ENCODE measurements around the gene RIPPLY2.

RIPPLY2 gene

DNA sequence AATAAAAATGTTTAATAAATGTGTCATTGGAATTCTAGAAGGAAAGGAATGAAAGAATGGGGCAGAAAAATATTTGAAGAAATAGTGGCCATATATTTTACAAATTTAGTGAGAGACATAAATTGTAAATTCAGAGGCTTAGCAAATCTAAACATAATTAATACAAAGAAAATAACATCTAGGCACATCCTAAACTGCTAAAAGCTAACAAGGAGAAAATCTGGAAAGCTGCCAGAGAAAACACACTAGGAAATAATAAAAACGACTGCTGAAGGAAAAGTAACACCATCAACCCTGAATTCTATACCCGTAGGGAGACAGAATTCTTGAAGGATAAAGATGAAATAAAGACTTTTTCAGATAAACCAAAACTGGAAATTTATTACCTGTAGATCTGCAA is 30.1 kb downstream of the RIPPLY2 start:
- TF ChIP-seq, protein P1, sequence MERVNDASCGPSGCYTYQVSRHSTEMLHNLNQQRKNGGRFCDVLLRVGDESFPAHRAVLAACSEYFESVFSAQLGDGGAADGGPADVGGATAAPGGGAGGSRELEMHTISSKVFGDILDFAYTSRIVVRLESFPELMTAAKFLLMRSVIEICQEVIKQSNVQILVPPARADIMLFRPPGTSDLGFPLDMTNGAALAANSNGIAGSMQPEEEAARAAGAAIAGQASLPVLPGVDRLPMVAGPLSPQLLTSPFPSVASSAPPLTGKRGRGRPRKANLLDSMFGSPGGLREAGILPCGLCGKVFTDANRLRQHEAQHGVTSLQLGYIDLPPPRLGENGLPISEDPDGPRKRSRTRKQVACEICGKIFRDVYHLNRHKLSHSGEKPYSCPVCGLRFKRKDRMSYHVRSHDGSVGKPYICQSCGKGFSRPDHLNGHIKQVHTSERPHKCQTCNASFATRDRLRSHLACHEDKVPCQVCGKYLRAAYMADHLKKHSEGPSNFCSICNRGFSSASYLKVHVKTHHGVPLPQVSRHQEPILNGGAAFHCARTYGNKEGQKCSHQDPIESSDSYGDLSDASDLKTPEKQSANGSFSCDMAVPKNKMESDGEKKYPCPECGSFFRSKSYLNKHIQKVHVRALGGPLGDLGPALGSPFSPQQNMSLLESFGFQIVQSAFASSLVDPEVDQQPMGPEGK (CRISPR knock-in tag; IDR thresholded peaks at IDR 0.05; ENCODE audit: borderline replicate concordance), result no peak
- TF ChIP-seq GLIS3 (CRISPR knock-in tag; IDR thresholded peaks at IDR 0.05) (no peak), CSDC2 (CRISPR knock-in tag; IDR thresholded peaks at IDR 0.05) (no peak), ESRRG (CRISPR knock-in tag; IDR thresholded peaks at IDR 0.05) (no peak), ZNF70 (CRISPR knock-in tag; IDR thresholded peaks at IDR 0.05) (no peak), ZC3H10 (CRISPR knock-in tag; IDR thresholded peaks at IDR 0.05) (no peak), SNAI2 (CRISPR knock-in tag; IDR thresholded peaks at IDR 0.05) (no peak), TOX (CRISPR knock-in tag; IDR thresholded peaks at IDR 0.05; ENCODE audit: borderline replicate concordance) (no peak), PPARA (CRISPR knock-in tag; IDR thresholded peaks at IDR 0.05; ENCODE audit: borderline replicate concordance) (no peak), OSR1 (CRISPR knock-in tag; IDR thresholded peaks at IDR 0.05) (no peak), ZNF565 (CRISPR knock-in tag; conservative IDR thresholded peaks at IDR 0.05; ENCODE audit: low read depth) (no peak), ZFP30 (CRISPR knock-in tag; IDR thresholded peaks at IDR 0.05) (no peak), RARB (CRISPR knock-in tag; IDR thresholded peaks at IDR 0.05) (no peak), ZFP3 (CRISPR knock-in tag; IDR thresholded peaks at IDR 0.05) (no peak), ISL1 (CRISPR knock-in tag; IDR thresholded peaks at IDR 0.05) (no peak)
- TF ChIP-seq, protein P2, sequence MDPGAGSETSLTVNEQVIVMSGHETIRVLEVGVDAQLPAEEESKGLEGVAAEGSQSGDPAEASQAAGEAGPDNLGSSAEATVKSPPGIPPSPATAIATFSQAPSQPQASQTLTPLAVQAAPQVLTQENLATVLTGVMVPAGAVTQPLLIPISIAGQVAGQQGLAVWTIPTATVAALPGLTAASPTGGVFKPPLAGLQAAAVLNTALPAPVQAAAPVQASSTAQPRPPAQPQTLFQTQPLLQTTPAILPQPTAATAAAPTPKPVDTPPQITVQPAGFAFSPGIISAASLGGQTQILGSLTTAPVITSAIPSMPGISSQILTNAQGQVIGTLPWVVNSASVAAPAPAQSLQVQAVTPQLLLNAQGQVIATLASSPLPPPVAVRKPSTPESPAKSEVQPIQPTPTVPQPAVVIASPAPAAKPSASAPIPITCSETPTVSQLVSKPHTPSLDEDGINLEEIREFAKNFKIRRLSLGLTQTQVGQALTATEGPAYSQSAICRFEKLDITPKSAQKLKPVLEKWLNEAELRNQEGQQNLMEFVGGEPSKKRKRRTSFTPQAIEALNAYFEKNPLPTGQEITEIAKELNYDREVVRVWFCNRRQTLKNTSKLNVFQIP (CRISPR knock-in tag; IDR thresholded peaks at IDR 0.05; ENCODE audit: borderline replicate concordance, low read depth), result no peak
- no peak for ATAC-seq

DNA sequence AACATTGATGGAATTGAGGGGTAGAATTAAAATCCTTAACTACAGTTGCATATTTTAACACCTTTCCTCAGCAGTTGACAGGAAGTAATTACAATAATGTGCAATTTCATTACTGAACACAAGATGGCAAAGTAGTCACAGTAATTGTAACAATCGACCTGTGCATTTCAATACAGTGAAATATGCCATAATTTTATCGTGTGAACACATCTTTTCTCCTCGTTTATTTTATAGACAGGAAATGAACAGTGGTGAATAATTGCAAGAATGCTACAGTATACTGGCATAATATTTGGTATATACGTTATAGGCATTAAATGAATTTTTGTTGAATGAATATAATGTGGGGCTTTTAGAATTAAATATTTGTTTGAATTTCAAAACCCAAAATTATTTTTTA is 31.4 kb downstream of the RIPPLY2 start:
- TF ChIP-seq TOX (CRISPR knock-in tag; IDR thresholded peaks at IDR 0.05; ENCODE audit: borderline replicate concordance), result no peak
- TF ChIP-seq, protein P3, sequence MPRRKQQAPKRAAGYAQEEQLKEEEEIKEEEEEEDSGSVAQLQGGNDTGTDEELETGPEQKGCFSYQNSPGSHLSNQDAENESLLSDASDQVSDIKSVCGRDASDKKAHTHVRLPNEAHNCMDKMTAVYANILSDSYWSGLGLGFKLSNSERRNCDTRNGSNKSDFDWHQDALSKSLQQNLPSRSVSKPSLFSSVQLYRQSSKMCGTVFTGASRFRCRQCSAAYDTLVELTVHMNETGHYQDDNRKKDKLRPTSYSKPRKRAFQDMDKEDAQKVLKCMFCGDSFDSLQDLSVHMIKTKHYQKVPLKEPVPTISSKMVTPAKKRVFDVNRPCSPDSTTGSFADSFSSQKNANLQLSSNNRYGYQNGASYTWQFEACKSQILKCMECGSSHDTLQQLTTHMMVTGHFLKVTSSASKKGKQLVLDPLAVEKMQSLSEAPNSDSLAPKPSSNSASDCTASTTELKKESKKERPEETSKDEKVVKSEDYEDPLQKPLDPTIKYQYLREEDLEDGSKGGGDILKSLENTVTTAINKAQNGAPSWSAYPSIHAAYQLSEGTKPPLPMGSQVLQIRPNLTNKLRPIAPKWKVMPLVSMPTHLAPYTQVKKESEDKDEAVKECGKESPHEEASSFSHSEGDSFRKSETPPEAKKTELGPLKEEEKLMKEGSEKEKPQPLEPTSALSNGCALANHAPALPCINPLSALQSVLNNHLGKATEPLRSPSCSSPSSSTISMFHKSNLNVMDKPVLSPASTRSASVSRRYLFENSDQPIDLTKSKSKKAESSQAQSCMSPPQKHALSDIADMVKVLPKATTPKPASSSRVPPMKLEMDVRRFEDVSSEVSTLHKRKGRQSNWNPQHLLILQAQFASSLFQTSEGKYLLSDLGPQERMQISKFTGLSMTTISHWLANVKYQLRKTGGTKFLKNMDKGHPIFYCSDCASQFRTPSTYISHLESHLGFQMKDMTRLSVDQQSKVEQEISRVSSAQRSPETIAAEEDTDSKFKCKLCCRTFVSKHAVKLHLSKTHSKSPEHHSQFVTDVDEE (CRISPR knock-in tag; IDR thresholded peaks at IDR 0.05), result no peak
- TF ChIP-seq CSDC2 (CRISPR knock-in tag; IDR thresholded peaks at IDR 0.05), result no peak
- no peak for TF ChIP-seq SNAI2 (CRISPR knock-in tag; IDR thresholded peaks at IDR 0.05)
- no peak for TF ChIP-seq TCF4 (CRISPR knock-in tag; IDR thresholded peaks at IDR 0.05; ENCODE audit: borderline replicate concordance)
- TF ChIP-seq RARB (CRISPR knock-in tag; IDR thresholded peaks at IDR 0.05), result no peak
- TF ChIP-seq BACH2 (CRISPR knock-in tag; IDR thresholded peaks at IDR 0.05; ENCODE audit: borderline replicate concordance), result no peak
- TF ChIP-seq, protein P4, sequence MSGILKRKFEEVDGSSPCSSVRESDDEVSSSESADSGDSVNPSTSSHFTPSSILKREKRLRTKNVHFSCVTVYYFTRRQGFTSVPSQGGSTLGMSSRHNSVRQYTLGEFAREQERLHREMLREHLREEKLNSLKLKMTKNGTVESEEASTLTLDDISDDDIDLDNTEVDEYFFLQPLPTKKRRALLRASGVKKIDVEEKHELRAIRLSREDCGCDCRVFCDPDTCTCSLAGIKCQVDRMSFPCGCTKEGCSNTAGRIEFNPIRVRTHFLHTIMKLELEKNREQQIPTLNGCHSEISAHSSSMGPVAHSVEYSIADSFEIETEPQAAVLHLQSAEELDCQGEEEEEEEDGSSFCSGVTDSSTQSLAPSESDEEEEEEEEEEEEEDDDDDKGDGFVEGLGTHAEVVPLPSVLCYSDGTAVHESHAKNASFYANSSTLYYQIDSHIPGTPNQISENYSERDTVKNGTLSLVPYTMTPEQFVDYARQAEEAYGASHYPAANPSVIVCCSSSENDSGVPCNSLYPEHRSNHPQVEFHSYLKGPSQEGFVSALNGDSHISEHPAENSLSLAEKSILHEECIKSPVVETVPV (CRISPR knock-in tag; IDR thresholded peaks at IDR 0.05), result no peak
- TF ChIP-seq GLIS3 (CRISPR knock-in tag; IDR thresholded peaks at IDR 0.05), result no peak
- TF ChIP-seq, protein P2 (CRISPR knock-in tag; IDR thresholded peaks at IDR 0.05; ENCODE audit: borderline replicate concordance, low read depth), result no peak
- TF ChIP-seq, protein P1 (CRISPR knock-in tag; IDR thresholded peaks at IDR 0.05; ENCODE audit: borderline replicate concordance), result no peak
- no peak for TF ChIP-seq ARNTL (CRISPR knock-in tag; IDR thresholded peaks at IDR 0.05; ENCODE audit: borderline replicate concordance, low read depth)
- no peak for TF ChIP-seq ZNF8 (CRISPR knock-in tag; IDR thresholded peaks at IDR 0.05)
- TF ChIP-seq ZNF70 (CRISPR knock-in tag; IDR thresholded peaks at IDR 0.05), result no peak
- TF ChIP-seq, protein P5, sequence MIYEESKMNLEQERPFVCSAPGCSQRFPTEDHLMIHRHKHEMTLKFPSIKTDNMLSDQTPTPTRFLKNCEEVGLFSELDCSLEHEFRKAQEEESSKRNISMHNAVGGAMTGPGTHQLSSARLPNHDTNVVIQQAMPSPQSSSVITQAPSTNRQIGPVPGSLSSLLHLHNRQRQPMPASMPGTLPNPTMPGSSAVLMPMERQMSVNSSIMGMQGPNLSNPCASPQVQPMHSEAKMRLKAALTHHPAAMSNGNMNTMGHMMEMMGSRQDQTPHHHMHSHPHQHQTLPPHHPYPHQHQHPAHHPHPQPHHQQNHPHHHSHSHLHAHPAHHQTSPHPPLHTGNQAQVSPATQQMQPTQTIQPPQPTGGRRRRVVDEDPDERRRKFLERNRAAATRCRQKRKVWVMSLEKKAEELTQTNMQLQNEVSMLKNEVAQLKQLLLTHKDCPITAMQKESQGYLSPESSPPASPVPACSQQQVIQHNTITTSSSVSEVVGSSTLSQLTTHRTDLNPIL (CRISPR knock-in tag; IDR thresholded peaks at IDR 0.05; ENCODE audit: low read depth), result no peak
- no peak for TF ChIP-seq ZFP30 (CRISPR knock-in tag; IDR thresholded peaks at IDR 0.05)
- no peak for TF ChIP-seq PPARA (CRISPR knock-in tag; IDR thresholded peaks at IDR 0.05; ENCODE audit: borderline replicate concordance)
- ATAC-seq, result peak; percentile 66

All from SK-N-SH treated with all-trans-retinoic acid at 6 μM for 48 hours (cell line).